Medulla oblongata (tissue), 1 donor: ENCODE data around the gene RGS13.
"Not testable (repeated sequence)": the region's sequence is repeated elsewhere in the genome, so short reads cannot be mapped to it uniquely, and the experiment has no call there.

ENCODE experiments used
- DNase-seq: peaks from one replicate; pipeline ENCODE4 v3.0.0-alpha.2; 2015; ENCODE audit errors: extremely low spot score

Gene RGS13

DNA sequence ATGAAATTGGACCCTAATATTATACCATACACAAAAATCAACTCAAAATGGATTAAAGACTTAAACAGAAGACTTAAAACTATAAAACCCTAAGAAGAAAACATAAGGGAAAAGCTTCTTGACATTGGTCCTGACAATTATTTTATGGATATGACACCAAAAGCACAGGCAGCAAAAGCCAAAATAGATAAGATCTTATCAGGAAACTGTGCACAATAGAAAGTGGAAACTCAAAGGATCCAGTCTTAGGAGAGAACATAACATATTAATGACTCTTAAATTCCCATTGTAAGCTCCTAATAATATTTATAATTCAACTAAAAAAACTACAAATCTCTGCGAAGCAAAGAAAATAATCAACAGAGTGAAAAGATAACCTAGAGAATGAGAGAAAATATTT, 39.8 kb downstream of the RGS13 start:
- DNase-seq, result no peak

DNA sequence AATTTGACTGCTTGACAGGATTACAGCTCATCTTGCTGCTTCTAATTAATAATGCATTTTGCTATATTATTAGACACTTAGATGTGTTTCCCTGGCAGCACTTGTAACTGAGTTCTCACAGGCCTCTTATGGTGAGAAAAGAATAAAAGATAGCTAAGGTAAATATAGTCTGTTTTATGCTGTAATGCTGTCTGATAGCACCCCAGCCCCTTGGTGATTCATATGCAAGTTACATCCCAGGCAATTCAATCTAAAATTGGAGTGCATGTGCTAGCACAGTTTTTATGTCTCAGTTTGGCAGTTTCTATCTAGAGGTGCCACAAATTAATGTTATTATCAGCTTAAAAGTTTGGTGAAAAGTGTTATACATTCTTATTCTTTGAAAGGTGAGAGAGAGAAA, 42.2 kb downstream of the RGS13 start:
- DNase-seq, result no peak

DNA sequence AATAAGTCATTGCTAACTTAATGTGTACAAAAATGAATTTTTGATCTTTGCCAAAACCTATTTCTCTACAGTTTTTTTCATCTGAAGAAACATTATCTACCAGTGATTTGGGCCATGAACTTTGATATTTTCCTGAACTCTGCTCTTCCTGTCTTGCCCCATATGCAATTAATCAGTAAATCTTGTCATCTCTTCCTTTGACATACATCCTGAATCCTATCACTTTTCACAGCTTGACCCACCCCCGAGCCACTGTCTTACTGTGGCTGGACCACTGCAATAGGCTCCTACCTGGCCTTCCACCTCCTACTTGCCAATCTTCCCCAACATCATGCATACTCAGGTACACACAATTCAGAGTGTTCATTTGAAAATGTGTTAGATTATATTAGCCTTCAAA, 46.4 kb downstream of the RGS13 start:
- no peak for DNase-seq

DNA sequence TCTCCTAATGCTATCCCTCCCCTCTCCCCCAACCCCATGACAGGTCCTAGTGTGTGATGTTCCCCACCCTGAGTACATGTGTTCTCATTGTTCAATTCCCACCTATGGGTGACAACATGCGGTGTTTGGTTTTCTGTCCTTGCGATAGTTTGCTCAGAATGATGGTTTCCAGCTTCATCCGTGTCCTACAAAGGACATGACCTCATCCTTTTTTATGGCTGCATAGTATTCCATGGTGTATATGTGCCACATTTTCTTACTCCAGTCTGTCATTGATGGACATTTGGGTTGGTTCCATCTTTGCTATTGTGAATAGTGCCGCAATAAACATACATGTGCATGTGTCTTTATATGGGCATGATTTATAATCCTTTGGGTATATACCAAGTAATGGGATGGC, 47.1 kb downstream of the RGS13 start:
- DNase-seq, result not testable (repeated sequence)

- DNase-seq, result no peak
These were observed 53.5 kb downstream of the RGS13 start for GRCh38 chr1:192689459-192689858.

DNA sequence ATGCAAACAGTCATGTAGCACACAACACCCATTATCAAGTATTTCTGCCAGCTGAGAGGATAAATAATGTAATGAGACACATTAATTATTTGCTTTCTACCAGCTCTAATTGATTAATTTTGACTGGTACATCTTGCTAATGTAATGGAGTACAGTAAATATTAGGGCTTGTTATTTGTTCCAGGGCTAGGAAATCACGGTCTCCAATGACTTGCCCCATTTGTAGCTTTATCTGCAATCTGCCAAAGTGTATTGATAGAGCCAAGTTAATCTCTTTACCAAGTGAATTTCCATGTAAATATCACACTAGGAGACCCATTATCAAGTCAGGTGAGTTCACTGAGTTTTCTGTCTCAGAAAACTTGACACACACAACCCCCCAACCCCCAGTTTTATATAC, 55.1 kb downstream of the RGS13 start:
- no peak for DNase-seq

- no peak for DNase-seq
These were observed 60.1 kb downstream of the RGS13 start for GRCh38 chr1:192696082-192696481.

- DNase-seq, result no peak
These were observed 61.8 kb downstream of the RGS13 start for GRCh38 chr1:192697771-192698170.

GRCh38 chr1:192698731-192699130, 62.8 kb downstream of the RGS13 start:
- no peak for DNase-seq

DNA sequence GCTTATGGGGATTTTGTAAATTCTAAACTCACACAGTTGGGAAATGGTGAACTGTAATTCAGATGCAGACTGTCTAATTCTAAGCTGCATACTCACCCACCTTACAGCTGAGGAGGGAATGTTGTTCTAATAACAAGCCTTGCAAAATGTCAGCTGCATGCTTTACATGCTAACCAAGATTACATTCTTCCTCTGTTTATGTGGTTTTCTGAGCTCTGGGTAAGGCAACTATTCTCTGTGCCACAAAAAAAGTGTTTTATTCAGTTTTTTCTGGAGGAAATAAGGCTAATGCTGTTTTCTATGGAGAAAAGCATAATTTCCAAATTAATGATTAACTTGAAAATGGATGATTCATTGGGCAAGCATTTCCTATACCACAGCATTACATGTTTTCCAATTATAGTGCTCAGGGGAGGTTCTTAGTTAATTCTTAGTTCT, 64.9 kb downstream of the RGS13 start:
- no peak for DNase-seq

DNA sequence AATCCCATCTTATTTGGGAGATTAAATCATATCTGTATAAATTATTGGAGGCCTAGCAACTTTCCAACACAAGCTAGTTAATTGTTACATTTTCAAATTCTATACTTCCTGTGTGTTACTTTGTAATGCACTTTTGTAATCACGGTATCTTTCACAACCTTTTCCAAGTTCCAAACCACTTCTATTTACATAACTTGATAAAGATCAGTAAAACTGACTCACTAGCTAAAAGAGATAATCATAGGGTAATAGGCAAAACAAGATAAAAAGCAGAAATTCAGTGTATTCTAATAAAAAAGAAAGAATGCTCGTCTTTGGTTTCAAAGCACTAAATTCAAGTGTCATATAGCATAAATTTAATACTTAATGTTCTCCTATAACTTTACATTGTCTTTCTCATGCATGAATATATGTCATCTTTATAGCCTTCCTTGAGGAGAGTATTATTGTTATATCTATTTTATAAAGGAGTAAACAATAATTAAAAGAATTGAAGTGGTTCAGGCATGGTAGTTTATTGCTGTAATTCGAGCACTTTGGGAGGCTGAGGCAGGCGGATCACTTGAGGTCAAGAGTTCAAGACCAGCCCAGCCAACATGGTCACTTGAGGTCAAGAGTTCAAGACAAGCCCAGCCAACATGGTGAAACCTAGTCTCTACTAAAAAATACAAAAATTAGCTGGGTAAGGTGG, 66.4 kb downstream of the RGS13 start:
- DNase-seq, result no peak

GRCh38 chr1:192703283-192704206, 67.6 kb downstream of the RGS13 start:
- no peak for DNase-seq

DNA sequence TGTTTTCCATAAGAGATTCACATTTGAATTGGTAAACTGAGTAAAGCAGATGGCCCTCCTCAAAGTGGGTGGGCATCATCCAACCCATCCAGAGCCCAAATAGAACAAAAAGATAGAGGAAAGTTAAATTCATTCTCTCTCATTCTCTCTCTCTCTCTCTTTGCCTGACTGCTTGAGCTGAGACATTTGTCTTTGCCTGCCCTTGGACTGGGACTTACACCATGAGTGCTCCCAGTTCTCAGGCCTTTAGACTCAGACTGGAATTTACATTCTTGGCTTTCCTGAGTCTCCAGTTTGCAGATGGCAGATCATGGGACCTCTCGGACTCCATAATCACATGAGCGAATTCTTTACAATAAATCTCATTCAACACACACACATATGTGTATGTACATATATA, 69.6 kb downstream of the RGS13 start:
- DNase-seq, result no peak

- no peak for DNase-seq
These were observed 71.0 kb downstream of the RGS13 start for GRCh38 chr1:192706936-192707335.

DNA sequence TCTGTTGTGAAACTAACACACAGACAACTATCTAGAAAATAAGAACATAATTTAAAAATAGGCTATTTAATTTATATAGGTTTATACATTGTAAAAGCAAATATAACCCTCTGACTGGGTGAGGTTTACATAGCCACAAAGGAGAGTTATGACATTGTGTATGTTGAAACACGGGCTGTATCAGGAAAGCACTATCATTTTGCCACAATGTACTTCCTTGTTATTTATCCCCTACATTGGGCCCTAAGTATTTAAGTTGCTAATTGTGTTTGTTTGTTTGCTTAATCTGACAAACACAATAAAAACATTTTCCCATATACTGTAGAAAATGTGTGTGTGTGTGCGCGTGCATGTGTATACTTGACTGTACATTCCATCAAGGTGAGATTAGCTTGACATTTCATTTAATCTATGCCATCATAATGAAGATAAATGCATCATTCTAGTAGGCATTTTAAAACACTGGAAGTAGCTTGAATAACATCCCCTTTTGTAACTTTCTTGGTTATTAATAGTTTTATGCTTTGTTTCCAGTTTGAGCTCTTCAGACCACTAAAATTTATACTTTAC, 72.1 kb downstream of the RGS13 start:
- DNase-seq, result no peak

GRCh38 chr1:192709544-192709943, 73.6 kb downstream of the RGS13 start:
- peak; percentile 11 for DNase-seq
